NCI-H1417 treated with DMSO at 0.1 percent for 48 hours (cell line): ENCODE results near the gene NAALADL2.
"Not testable (repeated sequence)": the region's sequence is repeated elsewhere in the genome, so short reads cannot be mapped to it uniquely, and the experiment has no call there.

Source experiments
- DNase-seq: peaks from one replicate; lab custom pipeline; 2025; lab: John Stamatoyannopoulos, UW

Gene NAALADL2

GRCh38 chr3:175073219-175073905 is 214.2 kb downstream of the NAALADL2 start:
- no peak for DNase-seq

GRCh38 chr3:175075269-175075668 is 216.1 kb downstream of the NAALADL2 start:
- no peak for DNase-seq

- DNase-seq: no peak
Observed at GRCh38 chr3:175077216-175077615, 218.1 kb downstream of the NAALADL2 start.

DNA sequence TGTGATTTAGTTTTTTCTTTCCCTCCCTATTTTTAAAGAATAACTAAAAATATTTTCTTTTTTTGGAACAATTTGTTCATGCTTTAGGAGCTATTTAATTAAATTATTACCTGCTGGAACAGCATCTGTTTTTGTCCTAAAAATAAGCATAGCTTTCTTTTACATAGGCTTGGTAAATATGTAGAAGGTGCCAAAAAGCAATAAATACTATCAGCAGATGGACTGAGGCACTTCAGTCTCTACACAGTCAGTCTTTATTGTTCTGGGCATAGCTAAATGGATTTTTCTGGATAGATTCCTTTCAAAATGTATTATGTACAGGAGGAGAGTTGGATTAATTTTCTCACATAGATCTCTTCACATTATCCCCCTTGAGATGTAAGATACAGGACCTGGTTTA is 223.5 kb downstream of the NAALADL2 start:
- no peak for DNase-seq

DNA sequence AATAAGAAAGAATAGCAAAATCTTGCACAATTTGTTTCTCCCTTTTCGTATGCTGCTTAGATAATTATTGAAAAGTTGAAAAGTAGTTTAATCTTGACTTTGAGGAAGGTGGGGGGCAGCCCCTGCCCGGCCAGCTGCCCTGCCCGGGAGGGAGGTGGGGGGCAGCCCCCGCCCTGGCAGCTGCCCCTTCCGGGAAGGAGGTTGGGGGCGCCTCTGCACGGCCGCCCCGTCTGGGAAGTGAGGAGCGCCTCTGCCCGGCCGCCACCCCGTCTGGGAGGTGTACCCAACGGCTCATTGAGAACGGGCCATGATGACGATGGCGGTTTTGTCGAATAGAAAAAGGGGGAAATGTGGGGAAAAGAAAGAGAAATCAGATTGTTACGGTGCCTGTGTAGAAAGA is 228.0 kb downstream of the NAALADL2 start:
- DNase-seq: not testable (repeated sequence)

DNA sequence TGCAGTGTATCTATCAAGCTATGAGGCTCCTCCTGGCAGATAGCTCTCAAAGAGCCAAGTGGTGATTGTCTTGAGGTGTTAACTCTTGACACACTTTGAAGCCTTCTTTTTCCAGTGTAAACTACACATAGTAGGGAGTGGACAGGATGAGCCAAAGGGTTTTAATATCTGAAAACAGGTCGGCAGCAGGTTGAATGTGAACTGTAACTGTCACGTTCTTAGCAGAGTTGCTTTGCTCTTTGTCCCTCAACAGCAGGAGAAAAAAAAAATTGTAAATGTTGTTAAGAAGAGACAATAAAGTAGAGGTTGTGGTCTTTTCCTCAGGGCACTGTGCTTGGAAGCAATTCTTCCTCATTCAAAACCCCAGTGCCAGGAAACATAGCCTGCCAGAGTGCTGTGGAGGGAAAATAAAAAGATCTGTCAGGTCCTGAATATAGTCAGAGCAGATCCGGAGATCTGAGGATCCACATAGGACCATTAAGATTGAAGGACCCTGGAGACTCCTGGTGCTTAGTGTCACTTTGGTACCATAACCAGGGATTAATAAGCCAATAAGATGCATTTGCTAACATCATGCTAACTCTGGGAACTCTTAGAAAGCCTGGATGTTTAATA is 229.7 kb downstream of the NAALADL2 start:
- no peak for DNase-seq

DNA sequence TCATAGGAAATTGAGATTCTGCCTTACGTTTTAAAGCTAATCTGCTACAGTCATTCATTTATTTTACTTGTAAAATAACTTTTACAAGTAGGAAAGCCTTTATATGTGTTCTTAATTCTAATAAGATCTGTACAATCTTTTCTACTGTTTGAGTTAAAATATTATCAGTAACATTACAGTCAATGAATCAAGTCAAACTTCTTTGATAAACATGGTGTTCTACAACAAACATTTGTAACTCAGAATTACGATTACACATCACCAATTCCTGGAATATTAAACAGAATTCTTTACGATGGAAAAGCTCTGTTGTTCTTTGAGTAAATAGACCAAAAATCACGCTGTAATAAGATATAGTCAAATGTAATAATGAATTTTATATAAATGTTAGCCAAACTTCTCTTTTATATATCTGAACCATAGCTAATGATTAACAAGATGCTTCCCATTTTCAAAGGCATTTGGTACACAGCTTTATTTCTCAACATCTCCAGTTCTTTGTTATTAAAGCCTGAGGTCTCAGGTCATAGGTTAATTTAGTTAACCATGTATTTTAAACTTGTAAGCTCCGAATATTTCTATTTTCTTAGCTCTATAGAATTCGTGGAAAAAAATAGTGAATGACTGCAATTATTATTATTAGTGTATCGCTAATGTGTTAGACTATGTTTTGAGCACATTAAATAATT is 232.4 kb downstream of the NAALADL2 start:
- no peak for DNase-seq

- DNase-seq: no peak
Observed at GRCh38 chr3:175093748-175094147, 234.6 kb downstream of the NAALADL2 start.

DNA sequence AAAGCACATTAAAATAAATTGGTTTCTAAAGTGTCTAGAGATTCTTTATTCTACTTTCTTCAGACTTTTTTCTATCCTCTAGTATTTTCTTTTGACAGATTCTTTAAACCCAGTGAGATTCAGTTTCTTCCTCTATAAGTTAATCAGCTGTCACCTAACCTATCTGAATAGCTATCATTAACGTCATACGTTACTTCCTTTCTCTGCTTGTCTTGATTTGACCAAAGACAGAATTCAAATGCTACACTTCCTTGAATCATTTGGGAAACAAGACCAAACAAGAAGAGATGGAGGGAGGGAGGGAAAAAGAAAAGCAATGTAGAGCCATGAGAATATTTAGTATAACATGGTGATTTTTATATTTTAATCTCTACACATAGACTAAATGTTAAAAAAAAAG is 235.2 kb downstream of the NAALADL2 start:
- no peak for DNase-seq

DNA sequence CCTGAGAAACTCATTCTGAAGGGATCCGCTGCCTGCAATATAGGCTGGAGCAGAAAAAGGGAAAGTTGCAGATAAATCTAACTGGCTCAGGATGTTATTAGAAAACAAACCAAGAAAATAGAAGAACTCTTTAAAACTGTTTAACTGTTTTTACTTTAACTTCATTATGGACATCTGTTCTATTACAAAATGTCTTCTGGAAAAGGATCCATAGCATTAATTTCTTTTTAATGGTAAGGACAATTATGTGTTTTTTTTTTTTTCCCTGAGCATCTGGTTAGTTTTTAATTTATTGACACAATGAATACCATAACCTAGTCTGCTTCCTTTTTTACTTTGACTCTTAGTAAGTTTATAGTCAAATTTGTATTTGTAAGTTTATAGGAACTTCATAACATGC is 239.5 kb downstream of the NAALADL2 start:
- no peak for DNase-seq

GRCh38 chr3:175102161-175102560 is 243.0 kb downstream of the NAALADL2 start:
- no peak for DNase-seq

GRCh38 chr3:175103298-175103697 is 244.2 kb downstream of the NAALADL2 start:
- no peak for DNase-seq

GRCh38 chr3:175105066-175105465 is 245.9 kb downstream of the NAALADL2 start:
- DNase-seq: no peak

DNA sequence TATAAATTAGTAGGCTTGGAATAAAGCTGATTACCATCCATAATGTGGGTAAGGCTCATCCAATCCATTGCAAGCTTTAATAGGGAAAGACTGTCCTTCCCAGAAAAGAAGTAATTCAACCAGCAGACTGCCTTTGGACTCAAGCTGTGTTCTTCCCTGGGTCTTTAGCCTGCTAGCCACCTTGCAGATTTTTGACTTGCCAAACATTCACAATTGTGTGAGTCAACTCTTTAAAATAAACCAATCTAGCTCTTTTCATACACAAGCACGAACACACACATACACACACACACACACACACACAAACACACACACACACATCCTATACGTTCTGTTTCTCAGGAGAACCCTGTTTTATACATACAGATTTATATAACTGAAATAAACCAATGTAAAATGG is 248.1 kb downstream of the NAALADL2 start:
- DNase-seq: no peak

DNA sequence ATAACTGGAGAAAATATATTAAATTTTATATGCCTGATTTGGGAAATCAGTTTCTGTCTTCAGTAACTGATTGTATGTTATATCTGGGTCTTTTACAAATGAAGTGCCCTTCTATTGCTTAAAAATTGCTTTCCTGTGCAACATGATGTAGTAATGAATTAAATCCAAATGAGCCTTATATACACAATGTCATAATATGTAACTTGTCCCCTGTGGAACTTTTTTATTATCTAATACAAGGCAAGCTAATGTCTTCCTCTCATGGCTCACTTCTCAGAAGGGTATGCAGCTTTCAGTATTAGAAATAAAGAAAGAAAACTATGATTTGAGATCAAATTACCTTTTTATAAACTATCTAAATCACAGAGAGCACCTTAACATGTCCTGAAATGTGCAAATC is 248.9 kb downstream of the NAALADL2 start:
- no peak for DNase-seq

DNA sequence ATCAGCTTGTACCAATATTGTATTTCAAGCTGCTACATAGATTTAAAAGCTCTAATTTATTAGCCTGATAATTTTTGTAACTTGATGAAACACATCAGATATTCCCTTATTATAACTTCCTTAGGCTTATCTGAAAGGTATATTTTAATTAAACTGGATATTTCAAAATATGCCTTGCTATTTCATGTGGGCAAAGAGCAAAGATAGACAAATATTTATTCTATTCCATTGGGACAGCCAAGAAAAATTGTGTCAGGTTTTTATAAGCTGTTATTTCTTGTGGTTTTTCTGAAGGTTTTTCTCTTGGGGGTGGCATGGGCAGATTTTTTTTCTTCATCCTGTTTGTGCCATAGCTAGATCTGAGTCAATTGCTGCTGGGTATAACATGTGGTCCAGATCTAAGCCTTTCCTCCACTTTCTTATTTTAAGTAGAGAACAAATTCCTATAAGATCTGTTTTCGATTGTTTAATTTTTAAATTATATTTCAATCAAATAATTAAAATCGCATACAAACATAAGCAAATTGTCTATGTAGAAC is 249.5 kb downstream of the NAALADL2 start:
- no peak for DNase-seq

GRCh38 chr3:175111036-175111435 is 251.9 kb downstream of the NAALADL2 start:
- DNase-seq: no peak

GRCh38 chr3:175118382-175118941 is 259.3 kb downstream of the NAALADL2 start:
- DNase-seq: no peak

- DNase-seq: no peak
Observed at GRCh38 chr3:175121225-175121624, 262.1 kb downstream of the NAALADL2 start.

- peak; percentile 47 for DNase-seq
Observed at GRCh38 chr3:175127075-175127662, 268.0 kb downstream of the NAALADL2 start.

- no peak for DNase-seq
Observed at GRCh38 chr3:175129126-175129525, 270.0 kb downstream of the NAALADL2 start.

DNA sequence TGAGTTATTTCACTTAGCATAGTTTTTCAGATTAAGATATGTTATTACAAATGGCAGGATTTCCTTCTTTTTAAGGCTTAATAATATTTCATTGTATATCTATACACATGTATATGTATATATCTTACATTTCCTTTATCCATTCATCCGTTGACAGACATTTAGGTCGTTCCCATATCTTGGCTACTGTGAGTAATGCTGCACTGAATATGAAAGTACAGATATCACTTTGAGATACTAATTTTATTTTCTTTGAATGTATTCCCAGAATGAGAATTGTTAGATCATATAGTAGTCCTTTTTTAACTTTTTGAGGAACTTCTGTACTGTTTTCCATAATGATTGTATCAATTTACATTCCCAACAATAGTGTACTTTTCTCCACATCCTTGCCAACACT is 270.4 kb downstream of the NAALADL2 start:
- no peak for DNase-seq
